Gastrocnemius medialis (tissue), 4 donors: ENCODE measurements around the gene ASPHD2.

Experiments used
- CTCF ChIP-seq, 5 experiments: fragments of 450-650 bp in 3 of 5; fragments of 200-600 bp in 2 of 5; sonication (generic) in 2 of 5; IDR thresholded peaks in 4 of 5; conservative IDR thresholded peaks in 1 of 5; 1 replicate in 4 of 5; 2 replicates in 1 of 5; pipeline ENCODE4 v1.5.1; 2016 to 2019; ENCODE audit warnings: antibody characterized with exemption in 5 of 5, mild to moderate bottlenecking in 3 of 5, moderate library complexity in 3 of 5
- POLR2A ChIP-seq, 2 donors: fragments of 450-650 bp; IDR thresholded peaks; one replicate each; pipeline ENCODE4 v1.6.1; 2017; ENCODE audit warnings: antibody characterized with exemption in 2 of 2, mild to moderate bottlenecking in 2 of 2, moderate library complexity in 2 of 2

GRCh38 chr22:26401726-26402125 lies 27.3 kb upstream of the ASPHD2 start:
- TF ChIP-seq CTCF (IDR thresholded peaks at IDR 0.05 in 4 of 5, conservative IDR thresholded peaks at IDR 0.05 in 1 of 5) (no peak), POLR2A (IDR thresholded peaks at IDR 0.05) (no peak)
